ENCODE results near the gene SCMH1. TPM values are rescaled to one million over a fixed set of nuclear protein-coding genes. Genes with fewer than 3 reads are reported as not detected.

SCMH1 gene
- total RNA-seq, 1 experiment from 2014 or later = 25.9 TPM

DNA sequence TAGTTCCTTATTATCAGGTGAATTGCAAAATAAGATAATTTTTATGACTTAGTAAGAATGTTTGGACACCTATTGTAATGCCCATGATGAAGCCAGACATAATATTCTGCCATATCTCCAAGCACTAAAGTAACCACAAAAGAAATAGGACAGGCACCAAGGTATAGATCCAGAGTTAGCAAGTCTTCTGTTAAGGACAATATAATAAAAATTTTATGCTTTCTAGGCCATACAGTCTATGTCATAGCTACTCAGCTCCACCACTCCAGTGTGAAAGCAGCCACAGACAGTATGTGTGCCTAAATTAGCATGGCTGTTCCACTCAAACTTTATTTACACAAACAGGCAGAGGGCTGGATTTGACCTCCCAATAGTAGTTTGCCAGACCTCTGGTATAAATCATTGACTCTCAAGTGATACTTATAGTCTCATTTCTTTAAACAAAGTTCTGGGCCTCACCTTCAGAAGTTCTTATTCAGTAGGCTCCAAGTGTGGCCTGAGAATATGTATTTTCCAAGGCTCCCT is 88.3 kb downstream of the SCMH1 start:
- Mint-ChIP-seq H3K27me3 (ENCODE audit: unreplicated experiment) (no peaks in the 10 kb centered on the region), H3K4me3 (ENCODE audit: low read depth, unreplicated experiment) (no peak overlapping the region), H3K4me1 (ENCODE audit: low read depth, unreplicated experiment) (peaks cover 12% of the 10 kb centered on the region), H3K9me3 (ENCODE audit: low read depth, unreplicated experiment) (no peaks in the 10 kb centered on the region), H3K27ac (ENCODE audit: unreplicated experiment) (no peak overlapping the region), H3K36me3 (ENCODE audit: insufficient read depth, unreplicated experiment) (peaks cover 10% of the 10 kb centered on the region)
- intact Hi-C loops (cut with micrococcal nuclease; ENCODE audit: unreplicated experiment) = no loop called here
- CTCF ChIA-PET = interaction anchor here (0.6 kb wide), 1 partner anchor 450 kb away, joined by 3 read pairs; no protein-coding TSS in a partner anchor
- DNase-seq = no peak
- BruUV-seq (replicated peaks) = no TSS peak
- TF ChIP-seq, protein P1, sequence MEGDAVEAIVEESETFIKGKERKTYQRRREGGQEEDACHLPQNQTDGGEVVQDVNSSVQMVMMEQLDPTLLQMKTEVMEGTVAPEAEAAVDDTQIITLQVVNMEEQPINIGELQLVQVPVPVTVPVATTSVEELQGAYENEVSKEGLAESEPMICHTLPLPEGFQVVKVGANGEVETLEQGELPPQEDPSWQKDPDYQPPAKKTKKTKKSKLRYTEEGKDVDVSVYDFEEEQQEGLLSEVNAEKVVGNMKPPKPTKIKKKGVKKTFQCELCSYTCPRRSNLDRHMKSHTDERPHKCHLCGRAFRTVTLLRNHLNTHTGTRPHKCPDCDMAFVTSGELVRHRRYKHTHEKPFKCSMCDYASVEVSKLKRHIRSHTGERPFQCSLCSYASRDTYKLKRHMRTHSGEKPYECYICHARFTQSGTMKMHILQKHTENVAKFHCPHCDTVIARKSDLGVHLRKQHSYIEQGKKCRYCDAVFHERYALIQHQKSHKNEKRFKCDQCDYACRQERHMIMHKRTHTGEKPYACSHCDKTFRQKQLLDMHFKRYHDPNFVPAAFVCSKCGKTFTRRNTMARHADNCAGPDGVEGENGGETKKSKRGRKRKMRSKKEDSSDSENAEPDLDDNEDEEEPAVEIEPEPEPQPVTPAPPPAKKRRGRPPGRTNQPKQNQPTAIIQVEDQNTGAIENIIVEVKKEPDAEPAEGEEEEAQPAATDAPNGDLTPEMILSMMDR (IDR thresholded peaks at IDR 0.05; ENCODE audit: unreplicated experiment) = no peak

DNA sequence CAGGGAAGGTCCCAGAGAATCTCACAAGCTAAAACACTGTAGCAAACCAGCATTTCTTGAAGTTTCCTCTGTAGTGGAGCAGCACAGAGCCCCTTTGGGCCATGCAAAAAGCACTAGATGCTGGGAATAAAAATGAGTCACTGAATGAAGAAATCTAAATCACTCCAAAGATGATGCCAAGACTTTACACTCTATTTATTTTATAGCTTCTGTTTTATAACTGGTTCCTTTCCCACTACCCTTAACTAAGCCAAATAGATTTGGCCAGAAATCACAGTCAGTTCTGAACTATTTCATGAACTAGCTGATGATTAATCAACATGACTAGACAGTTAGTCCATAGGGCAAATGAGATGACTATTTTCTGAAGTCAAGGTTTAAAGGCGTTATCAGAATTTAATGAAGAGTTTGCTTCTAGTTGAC is 89.5 kb downstream of the SCMH1 start:
- BruUV-seq (replicated peaks) = no TSS peak
- Mint-ChIP-seq H3K4me3 (ENCODE audit: low read depth, unreplicated experiment) (no peak overlapping the region), H3K9me3 (ENCODE audit: low read depth, unreplicated experiment) (no peaks in the 10 kb centered on the region), H3K27ac (ENCODE audit: unreplicated experiment) (no peak overlapping the region), H3K36me3 (ENCODE audit: insufficient read depth, unreplicated experiment) (peaks cover 10% of the 10 kb centered on the region), H3K4me1 (ENCODE audit: low read depth, unreplicated experiment) (peaks cover 12% of the 10 kb centered on the region), H3K27me3 (ENCODE audit: unreplicated experiment) (no peaks in the 10 kb centered on the region)
- DNase-seq = no peak
- CTCF ChIA-PET = no interaction called here
- intact Hi-C loops (cut with micrococcal nuclease; ENCODE audit: unreplicated experiment) = no loop called here
- TF ChIP-seq, protein P1 (IDR thresholded peaks at IDR 0.05; ENCODE audit: unreplicated experiment) = no peak

DNA sequence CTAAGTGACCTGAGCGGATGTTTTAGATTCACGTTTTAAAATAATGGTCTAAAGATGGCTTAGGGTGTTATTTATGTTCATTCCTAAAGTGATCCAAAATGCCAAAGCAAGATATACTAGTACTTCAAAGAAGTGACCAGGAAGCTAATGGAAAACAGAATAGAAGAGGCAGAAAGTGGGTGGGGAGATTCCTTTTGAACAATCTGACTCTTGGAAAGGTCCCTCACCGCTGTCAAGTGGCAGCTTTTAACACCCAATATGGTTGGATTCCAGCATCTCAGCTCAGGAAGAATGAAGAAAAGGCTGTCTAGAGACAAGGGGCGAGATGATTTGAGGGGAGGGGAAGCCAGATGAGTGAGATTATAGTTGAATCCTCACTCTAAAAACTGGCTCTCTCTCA is 90.3 kb downstream of the SCMH1 start:
- intact Hi-C loops (cut with micrococcal nuclease; ENCODE audit: unreplicated experiment) = no loop called here
- TF ChIP-seq, protein P1 (IDR thresholded peaks at IDR 0.05; ENCODE audit: unreplicated experiment) = no peak
- no peak overlapping the region for H3K4me3 Mint-ChIP-seq (ENCODE audit: low read depth, unreplicated experiment)
- H3K4me1 Mint-ChIP-seq (ENCODE audit: low read depth, unreplicated experiment) = peaks cover 12% of the 10 kb centered on the region
- H3K36me3 Mint-ChIP-seq (ENCODE audit: insufficient read depth, unreplicated experiment) = peaks cover 10% of the 10 kb centered on the region
- BruUV-seq (replicated peaks) = no TSS peak
- no peaks in the 10 kb centered on the region for H3K9me3 Mint-ChIP-seq (ENCODE audit: low read depth, unreplicated experiment)
- H3K27ac Mint-ChIP-seq (ENCODE audit: unreplicated experiment) = no peak overlapping the region
- no peak for DNase-seq
- no peaks in the 10 kb centered on the region for H3K27me3 Mint-ChIP-seq (ENCODE audit: unreplicated experiment)
- CTCF ChIA-PET = no interaction called here

DNA sequence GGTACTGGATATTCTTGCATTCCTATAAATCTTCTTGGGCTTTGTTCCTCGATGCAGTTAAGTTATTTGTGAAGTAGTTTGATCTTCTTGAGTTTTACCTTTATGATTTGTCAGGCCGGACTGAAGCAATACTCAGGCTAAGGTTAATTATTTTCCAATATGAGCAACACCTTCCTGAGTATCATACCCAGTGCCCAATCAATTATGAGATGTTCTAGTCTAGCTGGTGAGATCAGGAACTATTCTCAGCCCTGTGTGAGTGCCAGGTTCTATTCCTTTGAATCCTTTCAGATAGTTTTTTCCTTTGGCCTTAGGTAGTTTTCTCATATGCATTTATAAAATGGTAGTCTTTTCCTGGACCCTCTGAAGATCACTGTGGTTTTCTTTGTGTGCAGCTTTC is 92.5 kb downstream of the SCMH1 start:
- Mint-ChIP-seq H3K4me3 (ENCODE audit: low read depth, unreplicated experiment) (no peak overlapping the region), H3K27me3 (ENCODE audit: unreplicated experiment) (no peaks in the 10 kb centered on the region), H3K4me1 (ENCODE audit: low read depth, unreplicated experiment) (peaks cover 12% of the 10 kb centered on the region), H3K27ac (ENCODE audit: unreplicated experiment) (peak overlapping the region; percentile 7), H3K36me3 (ENCODE audit: insufficient read depth, unreplicated experiment) (peaks cover 10% of the 10 kb centered on the region), H3K9me3 (ENCODE audit: low read depth, unreplicated experiment) (no peaks in the 10 kb centered on the region)
- no TSS peak for BruUV-seq (replicated peaks)
- DNase-seq = no peak
- intact Hi-C loops (cut with micrococcal nuclease; ENCODE audit: unreplicated experiment) = no loop called here
- TF ChIP-seq, protein P1 (IDR thresholded peaks at IDR 0.05; ENCODE audit: unreplicated experiment) = no peak
- CTCF ChIA-PET = no interaction called here
